HL-60 (cell line): Measurements from ENCODE around the gene TK2.

Experiments used
- CTCF ChIP-seq: IDR thresholded peaks from one replicate; pipeline ENCODE4 v1.5.1; 2011; ENCODE audit warnings: low read length, control low read depth, inconsistent platforms; ENCODE audit not compliant: insufficient read depth
- POLR2AphosphoS5 ChIP-seq: IDR thresholded peaks from 2 replicates; pipeline ENCODE4 v1.6.1; 2012; ENCODE audit warnings: low read depth
- SPI1 ChIP-seq: IDR thresholded peaks from 2 replicates; pipeline ENCODE4 v1.6.1; 2012; ENCODE audit warnings: low read depth, mild to moderate bottlenecking, borderline replicate concordance

- TF ChIP-seq POLR2AphosphoS5: no peak
- TF ChIP-seq CTCF: no peak
- TF ChIP-seq SPI1: no peak
Observed at GRCh38 chr16:66485376-66485775, 64.5 kb downstream of the TK2 start.
